GM23248 (cell line): ENCODE results near the gene PDGFRA.

ENCODE experiments used
- EZH2 ChIP-seq: fragments of 200-600 bp; sonication (generic); IDR thresholded peaks from 2 replicates; pipeline ENCODE4 v1.6.1; 2018; ENCODE audit warnings: antibody characterized with exemption, mild to moderate bottlenecking; ENCODE audit not compliant: insufficient read depth, poor library complexity, severe bottlenecking
- EZH2phosphoT487 ChIP-seq: fragments of 200-600 bp; sonication (generic); IDR thresholded peaks from 2 replicates; pipeline ENCODE4 v1.6.1; 2018; ENCODE audit warnings: antibody characterized with exemption, moderate library complexity, mild to moderate bottlenecking, low read depth; ENCODE audit not compliant: insufficient read depth

- no peak for TF ChIP-seq EZH2
- TF ChIP-seq EZH2phosphoT487, result no peak
Measured at GRCh38 chr4:54228056-54228527, 1.0 kb upstream of the PDGFRA start.
